ENCODE results near the gene CHCHD3. TPM values are rescaled to one million over a fixed set of nuclear protein-coding genes. Genes with fewer than 3 reads are reported as not detected.

Gene CHCHD3
- total RNA-seq, 4 donors from 2014 or later, result 27.9 to 39.0 (median 34.5) TPM

DNA sequence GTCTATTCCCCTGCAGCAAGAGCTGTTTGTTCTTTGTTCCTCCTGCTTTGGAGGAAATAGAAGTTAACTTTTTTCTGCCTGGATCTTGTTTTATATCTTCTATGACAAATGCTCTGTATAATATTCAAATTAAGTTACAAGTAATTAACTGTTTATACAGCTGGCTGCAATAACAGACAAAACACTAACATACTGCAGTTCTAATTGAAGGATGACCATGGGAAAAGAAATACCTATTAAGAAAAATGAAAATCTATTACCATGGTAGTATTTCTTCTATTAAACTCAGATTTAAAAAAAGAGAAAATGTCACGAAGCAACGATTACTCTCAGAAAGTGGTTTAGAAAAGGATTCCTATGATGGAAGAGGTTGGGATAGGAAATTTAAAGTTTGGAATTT, 291.8 kb downstream of the CHCHD3 start:
- no peak overlapping the region for H3K4me3 ChIP-seq (ENCODE audit: low read depth, poor library complexity, severe bottlenecking)
- intact Hi-C loops (cut with DNase I; ENCODE audit: low total_unique reads), result no loop called here
- TF ChIP-seq, protein P1, sequence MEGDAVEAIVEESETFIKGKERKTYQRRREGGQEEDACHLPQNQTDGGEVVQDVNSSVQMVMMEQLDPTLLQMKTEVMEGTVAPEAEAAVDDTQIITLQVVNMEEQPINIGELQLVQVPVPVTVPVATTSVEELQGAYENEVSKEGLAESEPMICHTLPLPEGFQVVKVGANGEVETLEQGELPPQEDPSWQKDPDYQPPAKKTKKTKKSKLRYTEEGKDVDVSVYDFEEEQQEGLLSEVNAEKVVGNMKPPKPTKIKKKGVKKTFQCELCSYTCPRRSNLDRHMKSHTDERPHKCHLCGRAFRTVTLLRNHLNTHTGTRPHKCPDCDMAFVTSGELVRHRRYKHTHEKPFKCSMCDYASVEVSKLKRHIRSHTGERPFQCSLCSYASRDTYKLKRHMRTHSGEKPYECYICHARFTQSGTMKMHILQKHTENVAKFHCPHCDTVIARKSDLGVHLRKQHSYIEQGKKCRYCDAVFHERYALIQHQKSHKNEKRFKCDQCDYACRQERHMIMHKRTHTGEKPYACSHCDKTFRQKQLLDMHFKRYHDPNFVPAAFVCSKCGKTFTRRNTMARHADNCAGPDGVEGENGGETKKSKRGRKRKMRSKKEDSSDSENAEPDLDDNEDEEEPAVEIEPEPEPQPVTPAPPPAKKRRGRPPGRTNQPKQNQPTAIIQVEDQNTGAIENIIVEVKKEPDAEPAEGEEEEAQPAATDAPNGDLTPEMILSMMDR (IDR thresholded peaks at IDR 0.05), result no peak
- no peak for TF ChIP-seq POLR2A (IDR thresholded peaks at IDR 0.05)
- no peak for DNase-seq (ENCODE audit: low spot score in 2 of 2)
- 85 to 97% methylated on average over 2 of the region's 2 CpGs for WGBS, 2 donors

DNA sequence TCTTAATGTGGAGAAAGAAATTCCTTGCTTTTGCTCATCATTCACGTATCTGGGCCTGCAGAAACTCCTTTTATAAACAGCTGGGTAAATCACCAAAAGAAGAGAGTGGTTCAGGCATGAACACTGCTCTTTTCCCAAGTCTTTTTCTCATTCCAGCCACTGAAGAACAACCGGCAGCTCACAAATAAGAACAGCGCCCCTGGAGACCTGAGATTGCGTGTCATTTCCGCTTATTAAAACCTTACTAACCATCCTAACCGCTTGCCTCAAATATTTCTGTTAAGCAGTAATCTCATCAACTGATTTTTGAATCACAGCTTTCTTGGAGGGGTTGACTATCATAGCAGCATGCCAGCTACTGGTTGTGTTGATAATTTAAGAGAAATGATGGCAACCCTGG, 292.6 kb downstream of the CHCHD3 start:
- TF ChIP-seq, protein P1 (IDR thresholded peaks at IDR 0.05), result no peak
- no peak for TF ChIP-seq POLR2A (IDR thresholded peaks at IDR 0.05)
- no peak for DNase-seq (ENCODE audit: low spot score in 2 of 2)
- WGBS, 2 donors, result 92 to 98% methylated on average over 6 of the region's 6 CpGs
- intact Hi-C loops (cut with DNase I; ENCODE audit: low total_unique reads), result no loop called here
- no peak overlapping the region for H3K4me3 ChIP-seq (ENCODE audit: low read depth, poor library complexity, severe bottlenecking)

DNA sequence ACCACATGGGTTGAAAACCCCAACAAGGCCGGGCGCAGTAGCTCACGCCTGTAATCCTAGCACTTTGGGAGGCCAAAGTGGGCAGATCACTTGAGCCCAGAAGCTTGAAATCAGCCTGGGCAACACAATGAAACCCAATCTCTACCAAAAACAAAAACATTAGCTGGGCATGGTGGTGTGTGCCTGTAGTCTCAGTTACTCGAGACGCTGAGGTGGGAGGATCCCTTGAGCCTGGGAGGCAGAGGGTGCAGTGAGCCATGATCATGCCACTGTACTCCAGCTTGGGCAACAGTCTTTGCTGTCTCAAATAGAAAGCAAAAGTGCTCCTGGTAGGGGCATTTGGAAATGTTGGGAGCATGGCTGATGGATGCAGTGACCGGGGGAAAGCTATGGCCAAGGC, 296.0 kb downstream of the CHCHD3 start:
- TF ChIP-seq POLR2A (IDR thresholded peaks at IDR 0.05), result no peak
- TF ChIP-seq, protein P1 (IDR thresholded peaks at IDR 0.05), result no peak
- intact Hi-C loops (cut with DNase I; ENCODE audit: low total_unique reads), result no loop called here
- no peak for DNase-seq (ENCODE audit: low spot score in 2 of 2)
- 92 to 98% methylated on average over 6 of the region's 6 CpGs for WGBS, 2 donors
- H3K4me3 ChIP-seq (ENCODE audit: low read depth, poor library complexity, severe bottlenecking), result no peak overlapping the region

DNA sequence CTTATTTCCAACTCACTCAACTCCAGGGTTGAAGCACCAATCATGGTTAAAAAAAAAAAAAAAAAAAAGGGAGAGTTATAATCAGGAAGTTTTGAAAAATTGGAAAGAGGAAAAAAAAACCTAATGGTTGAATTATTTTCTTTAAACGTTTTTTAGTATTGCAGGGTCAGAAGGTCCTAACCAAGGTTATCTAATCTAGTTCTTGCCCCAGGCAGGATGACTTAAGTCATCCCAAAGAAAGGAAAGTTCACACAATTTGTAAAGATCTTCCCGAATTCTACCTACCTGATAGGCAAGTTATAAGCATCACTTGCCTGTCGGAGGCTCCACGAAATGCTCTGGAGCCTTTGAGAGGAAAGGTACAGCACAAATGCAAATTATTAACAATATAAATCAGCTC, 297.5 kb downstream of the CHCHD3 start:
- 81 to 89% methylated on average over 4 of the region's 4 CpGs for WGBS, 2 donors
- no peak for TF ChIP-seq POLR2A (IDR thresholded peaks at IDR 0.05)
- TF ChIP-seq, protein P1 (IDR thresholded peaks at IDR 0.05), result no peak
- intact Hi-C loops (cut with DNase I; ENCODE audit: low total_unique reads), result no loop called here
- no peak for DNase-seq (ENCODE audit: low spot score in 2 of 2)
- H3K4me3 ChIP-seq (ENCODE audit: low read depth, poor library complexity, severe bottlenecking), result no peak overlapping the region

DNA sequence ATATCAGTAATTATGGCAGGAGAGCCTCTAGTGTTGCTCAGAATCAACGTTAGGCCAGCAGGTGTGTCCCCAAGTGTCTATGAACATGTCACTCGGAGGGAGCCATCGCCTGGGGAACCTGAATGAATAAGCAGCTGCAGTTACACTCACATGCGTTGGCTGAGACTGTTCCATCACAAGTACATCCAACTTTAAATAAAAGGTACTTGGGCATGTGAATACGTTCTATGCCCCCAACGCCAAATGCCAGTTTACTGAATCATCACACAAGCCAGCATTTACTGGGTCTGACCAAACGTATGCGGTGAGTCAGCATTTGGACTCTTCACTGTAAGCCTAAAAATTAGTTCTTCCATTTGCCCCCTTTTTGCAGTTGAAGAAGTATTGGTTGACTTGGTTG, 298.1 kb downstream of the CHCHD3 start:
- TF ChIP-seq, protein P1 (IDR thresholded peaks at IDR 0.05), result no peak
- no peak for TF ChIP-seq POLR2A (IDR thresholded peaks at IDR 0.05)
- H3K4me3 ChIP-seq (ENCODE audit: low read depth, poor library complexity, severe bottlenecking), result no peak overlapping the region
- peak in 1 of 2 donors; percentile 72 for DNase-seq (ENCODE audit: low spot score in 2 of 2)
- intact Hi-C loops (cut with DNase I; ENCODE audit: low total_unique reads), result no loop called here
- 88 to 89% methylated on average over 8 of the region's 8 CpGs for WGBS, 2 donors

Data from lower leg skin (tissue), 4 donors.